GM21529 (cell line): ENCODE results near the gene NOS1AP.

Experiments
- ATAC-seq: cut with Tn5 transposase; IDR thresholded peaks from one replicate; pipeline ENCODE4 v1.9.1; 2021; ENCODE audit not compliant: unreplicated experiment

Gene NOS1AP

DNA sequence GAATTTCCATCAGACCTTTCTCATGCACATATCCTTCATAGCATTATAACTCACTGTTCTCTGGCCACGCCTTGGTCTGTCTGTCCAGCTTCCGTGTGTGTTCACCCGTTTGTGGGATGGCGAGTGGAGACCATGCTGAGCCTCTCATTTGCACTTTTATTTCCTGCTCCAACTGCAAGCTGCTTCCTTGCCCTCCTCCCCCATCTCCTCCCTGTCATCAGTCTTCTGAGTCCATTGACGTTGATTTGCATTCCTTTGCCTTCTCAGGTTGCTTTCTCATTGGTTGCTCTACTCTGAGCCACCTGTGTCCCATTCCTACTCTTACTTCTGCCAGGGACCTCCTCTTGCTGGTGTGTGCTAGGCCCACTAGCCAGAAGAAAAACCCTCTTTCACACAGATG, 146.4 kb downstream of the NOS1AP start:
- ATAC-seq, result no peak

DNA sequence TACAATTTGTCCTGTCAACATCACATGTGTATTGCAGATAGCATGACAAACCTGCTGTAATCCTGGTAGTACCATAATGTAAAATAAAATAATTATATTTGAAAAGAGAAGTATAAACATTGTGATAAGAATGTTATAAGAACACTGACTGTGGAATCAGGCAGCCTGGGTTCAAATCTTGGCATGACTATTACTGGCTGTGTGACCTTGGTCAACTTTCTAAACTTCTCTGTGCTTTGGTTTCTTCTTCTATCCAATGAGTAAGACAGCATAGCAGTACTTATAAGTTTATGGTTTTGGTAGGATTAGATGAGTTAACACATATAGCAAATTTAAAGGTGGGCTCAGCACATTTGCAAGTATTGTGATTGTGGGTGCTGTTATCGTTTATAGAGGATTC, 147.1 kb downstream of the NOS1AP start:
- no peak for ATAC-seq

DNA sequence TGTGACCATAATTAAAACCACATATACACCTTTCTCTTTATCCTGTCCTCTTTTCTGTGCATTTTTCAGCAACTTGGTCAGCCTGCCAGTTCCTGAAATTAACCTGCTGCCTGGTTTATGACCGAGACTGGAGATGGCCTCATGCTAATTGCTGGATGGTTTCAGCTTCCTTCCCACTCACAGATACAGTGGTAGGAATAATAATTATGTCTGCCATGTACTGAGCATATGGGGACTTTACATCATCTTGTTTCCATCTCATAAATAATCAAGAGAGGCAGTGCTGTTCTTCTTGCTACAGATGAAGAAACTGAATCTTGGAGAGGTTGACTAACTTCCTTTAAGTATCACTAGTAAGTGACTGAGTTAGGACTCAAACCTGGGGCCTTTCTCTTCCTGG, 148.2 kb downstream of the NOS1AP start:
- no peak for ATAC-seq

DNA sequence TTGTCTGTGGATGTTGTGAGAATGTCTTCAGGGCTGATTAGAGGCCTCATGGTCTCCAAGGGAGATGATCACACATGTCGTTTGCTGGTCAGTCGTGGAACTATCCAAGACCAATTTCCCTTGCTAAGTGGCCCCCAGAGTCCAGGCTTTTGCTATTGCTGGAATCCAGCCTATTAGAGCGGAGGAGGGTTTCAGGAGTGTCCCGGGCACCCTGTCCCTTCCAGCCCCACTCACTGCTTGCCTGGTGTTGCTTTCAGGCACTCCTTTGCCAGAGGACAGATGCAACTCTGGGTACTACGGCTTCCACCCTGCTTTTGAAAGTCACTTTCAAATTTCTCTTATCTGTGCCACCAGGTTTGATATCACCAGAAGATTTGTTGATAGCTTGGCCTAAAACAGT, 149.1 kb downstream of the NOS1AP start:
- ATAC-seq, result no peak

DNA sequence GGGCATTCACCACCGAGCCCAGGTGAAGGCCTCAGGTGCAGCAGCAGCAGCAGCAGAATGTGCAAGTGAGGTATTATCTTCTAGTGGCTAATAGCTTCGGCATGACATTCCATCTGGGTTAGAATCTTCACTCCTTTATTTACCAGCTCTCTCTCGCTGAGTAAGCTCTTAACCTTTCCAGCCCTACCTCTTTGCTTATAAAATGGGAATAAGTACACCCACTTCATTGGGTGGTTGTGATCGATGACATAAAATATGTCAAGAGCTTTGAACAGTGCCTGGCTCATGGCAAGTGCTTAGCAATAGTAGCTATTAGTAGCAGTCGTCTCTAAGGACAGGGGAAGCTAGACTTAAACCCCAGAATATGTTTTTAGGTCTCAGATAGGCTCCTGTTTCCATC, 149.5 kb downstream of the NOS1AP start:
- no peak for ATAC-seq

DNA sequence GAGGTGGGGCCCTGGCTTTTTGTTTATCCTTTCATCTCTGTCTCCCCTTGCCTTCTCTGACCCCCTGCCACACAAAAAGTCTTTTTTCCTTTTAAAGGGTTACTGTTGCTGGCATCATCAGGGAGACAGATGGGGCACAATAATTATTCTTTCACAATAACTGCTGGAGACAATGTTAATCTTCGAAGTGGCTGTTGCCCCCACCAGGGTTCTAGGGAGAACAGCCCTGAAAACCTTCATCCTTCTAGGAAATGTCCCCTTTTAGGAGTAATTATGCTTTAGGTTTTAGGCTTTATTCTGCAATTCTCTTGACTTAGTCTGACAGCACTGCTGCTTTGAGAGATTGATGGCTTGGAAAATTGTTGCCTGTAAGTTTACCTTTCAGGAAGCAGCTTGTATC, 150.0 kb downstream of the NOS1AP start:
- no peak for ATAC-seq

DNA sequence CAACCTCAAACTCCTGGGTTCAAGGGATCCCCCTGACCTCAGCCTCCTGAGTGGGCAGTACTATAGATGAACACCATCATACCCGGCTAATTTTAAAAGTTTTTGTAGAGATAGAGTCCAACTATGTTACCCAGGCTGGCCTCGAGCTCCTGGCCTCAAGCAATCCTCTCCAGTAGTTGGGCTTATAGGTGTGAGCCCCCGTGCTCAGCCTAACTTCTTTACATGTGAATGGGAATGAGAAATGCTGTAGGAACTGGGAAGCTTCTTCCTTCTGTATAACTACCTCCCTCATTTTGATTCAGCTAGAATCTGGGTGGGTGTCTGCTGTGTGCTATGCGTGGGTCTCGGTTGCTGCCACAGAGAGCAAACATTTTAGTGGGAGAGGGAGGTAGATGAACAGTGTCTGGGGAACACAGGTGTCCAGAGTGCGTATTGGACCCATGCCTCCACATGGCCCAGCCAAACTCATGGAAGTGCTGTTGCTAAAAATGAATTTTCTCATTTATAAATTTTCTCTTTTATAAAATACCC, 150.6 kb downstream of the NOS1AP start:
- no peak for ATAC-seq

DNA sequence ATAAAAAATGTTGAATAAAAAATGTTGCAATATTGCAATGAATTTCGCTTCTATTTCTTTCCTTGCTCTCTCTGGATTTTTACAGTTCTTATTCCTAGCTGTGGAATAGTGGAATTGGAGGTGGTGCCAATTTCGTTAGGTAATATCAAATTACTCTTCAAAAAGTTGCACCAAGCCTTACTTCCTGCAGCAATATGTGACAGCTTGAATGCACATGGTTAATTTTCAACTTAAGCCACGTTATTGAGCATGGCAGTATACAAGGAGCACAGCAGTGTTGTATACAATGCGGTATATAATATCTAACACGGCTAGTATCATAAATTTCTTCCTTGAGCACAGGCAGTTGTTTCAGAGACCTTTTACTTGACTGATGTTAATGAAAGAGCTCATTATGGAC, 152.5 kb downstream of the NOS1AP start:
- ATAC-seq, result no peak

DNA sequence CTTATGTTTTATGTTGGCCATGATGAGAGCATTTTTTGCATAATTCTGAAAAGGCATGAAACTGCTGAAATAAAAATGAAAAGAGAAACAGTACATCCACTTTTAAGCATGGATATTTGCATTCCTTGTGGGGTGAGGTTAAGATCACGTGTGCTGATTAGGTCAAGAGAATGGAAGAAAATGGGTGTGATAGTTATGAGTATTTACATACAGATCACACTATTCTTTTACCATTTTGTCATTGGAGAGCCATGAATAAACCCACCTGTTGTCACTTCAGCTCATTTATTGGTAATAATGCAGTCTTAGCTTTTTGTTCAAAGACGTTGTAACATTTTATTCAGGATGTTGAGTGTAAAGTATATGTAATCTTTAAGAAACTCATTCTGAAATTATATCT, 153.2 kb downstream of the NOS1AP start:
- ATAC-seq, result no peak

DNA sequence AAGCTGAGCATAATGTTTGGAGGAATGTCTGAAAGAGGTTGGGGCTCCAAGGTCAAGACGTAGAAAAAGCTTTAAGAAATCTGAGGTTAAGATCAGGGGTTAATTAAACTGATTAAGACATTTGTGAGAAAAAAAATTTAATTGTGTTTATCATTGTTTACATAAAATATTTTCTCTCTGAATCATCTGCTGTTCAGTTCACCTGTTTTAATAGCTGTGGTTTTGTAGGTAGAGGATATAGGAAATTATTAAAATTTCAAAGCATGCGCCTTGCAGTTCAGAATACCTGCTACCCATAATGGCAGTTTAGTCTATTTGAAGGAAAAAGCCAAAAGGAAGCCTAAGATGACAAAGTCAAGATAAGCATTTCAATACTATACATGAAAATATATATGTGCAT, 154.0 kb downstream of the NOS1AP start:
- ATAC-seq, result no peak

DNA sequence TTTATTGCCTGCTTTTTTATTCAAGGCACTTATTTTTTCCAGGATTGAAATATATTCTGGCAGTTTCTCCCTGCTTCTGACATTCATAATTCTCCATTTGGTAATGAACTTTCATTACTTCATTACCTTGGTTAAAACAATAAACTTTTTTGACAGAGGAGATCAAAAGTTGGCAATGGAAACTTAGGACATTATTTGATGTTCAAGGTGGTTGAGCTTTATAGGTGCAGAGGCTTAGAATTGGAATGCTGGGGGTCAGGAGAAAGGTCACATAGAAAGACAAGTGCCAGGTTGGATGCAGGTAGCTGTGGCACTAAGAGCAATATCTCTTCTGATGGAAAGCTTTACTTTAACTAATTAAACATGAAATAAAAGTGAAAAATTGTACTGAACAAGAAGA, 154.8 kb downstream of the NOS1AP start:
- ATAC-seq, result no peak

DNA sequence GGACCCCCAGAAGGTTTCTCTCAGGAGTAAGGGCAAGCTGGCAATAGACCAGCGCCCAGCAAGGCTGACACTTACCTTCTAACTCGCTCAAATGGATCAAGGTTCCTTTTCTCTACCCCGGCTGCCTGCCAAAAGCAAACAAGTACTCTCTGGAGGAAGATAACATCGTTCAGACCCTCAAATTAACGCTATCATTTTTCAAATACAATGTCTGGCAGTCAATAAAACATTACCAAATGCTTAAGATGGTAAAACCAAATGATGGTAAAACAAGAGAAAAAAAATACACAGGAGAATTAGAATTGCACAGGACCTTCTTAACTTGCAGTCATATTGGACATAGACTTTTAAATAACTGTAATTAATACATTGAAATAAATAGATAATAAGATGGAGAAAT, 159.1 kb downstream of the NOS1AP start:
- no peak for ATAC-seq

DNA sequence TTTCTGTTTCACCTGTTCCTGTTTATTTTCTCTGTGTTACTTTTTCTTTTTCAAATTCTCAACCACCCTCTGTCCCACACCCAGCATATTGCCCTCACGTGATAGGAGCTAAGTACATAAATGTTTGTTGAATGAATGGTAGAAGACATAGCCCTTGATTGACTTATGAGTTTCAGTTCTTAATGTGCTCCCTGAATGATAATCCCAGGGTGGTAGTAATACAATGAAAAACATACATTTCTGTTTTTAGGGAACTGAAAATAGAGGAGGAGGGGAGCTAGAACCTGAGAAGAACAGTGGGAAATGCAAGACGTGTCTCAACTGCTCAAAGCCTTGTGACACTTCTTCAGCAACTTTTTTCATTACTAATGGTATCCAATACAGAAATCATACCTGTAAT, 160.1 kb downstream of the NOS1AP start:
- ATAC-seq, result no peak

DNA sequence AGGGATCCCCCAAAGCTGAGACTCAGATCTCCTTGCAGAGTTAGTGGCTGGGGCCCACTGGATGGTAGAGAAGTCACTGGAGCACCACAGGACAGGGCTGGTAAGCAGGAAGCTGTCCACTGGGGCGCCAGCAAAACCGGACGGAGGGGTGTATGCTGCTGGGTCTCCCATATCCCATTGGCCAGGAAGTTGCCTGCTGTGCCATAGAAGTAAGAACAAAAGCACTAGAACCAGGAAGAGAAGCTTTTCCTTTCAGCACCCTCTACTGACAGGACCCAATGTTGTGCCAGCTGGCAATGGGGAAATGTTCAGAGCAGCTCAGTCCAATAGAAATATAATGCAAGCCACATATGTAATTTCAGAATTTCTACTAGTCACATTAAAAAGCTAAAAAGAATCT, 160.6 kb downstream of the NOS1AP start:
- ATAC-seq, result no peak

DNA sequence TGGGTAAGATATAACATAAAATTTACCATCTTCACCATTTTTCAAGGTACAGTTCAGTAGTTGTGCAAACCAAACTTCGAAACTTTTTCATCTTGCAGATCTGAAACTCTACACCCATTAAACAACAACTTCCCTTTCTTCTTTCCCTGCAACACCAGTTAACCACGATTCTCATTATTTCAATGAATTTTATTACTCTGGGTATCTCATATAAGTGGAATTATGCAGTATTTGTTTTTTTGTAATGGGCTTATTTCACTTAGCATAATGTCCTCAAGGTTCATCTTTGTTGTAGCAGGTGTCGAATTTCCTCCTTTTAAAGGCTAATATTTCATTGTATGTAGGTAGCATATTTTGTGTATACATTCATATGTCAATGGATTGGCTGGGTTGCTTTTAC, 161.0 kb downstream of the NOS1AP start:
- ATAC-seq, result no peak

DNA sequence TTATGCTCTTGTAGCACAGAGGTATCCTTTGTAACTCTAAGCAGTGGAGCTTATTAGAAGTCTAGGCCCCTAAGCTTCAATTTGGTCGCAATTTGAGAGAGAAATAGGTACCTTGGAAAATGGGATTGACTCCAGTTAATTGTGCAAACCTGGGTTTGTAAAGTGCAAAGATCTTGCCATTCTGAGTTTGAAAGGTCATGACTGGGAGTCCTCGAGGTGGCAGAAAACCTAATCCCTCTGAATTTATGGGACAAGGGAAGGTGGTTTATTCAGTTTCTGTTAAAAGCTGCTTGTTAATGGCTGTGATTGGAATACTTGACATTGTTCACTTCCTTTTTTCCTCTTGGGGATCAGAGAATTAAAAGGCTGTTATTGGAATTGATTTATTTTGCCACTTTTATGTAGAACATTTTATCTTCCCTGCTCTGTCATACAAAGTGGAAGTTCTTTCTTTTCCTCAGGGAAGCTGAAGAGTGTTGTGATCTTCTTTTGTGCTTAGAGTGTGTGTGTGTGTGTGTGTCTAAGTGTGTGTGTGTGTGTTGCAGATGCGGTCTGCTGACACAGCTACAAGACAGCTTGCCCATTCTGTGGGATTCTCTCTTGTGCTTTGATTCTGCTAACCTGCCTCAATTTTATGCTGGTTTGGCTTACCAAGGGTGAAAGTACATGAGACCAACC, 162.7 kb downstream of the NOS1AP start:
- ATAC-seq, result no peak

DNA sequence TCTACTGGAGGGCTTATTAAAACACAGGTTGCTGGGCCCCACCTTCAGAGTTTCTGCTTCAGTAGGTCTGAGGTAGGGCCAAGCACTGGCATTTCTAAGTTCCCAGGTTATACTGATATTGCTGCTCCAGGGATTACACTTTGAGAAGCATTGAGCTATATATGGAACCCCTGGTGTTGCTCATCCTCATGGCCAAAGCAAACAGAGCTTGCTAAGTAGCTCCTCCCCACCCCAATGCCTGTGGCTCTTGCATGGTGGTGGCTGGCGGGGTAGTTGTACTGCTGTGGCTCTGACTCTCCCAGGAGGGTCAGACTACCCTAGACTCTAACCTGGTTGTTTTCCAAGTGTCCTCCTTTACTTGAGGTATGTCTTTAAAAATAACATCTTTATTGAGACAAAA, 163.6 kb downstream of the NOS1AP start:
- ATAC-seq, result no peak

DNA sequence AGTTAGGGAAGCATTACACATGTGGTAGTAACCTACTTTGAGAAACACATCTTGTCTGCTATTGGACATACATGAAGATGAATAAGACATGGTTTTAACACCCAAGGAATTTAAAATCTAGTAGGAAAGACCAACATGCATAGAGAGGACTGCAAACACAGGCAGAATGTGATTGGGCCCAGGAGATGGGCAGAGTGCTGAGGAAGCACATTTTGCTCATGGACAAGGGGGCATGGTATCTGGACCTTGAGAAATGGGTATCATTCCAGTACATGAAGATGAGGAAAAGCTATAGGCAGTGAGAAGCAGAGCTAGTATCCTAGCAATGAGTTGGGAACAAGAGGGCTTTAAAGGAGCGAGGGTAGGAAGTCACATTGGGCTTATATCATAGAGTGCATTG, 164.4 kb downstream of the NOS1AP start:
- no peak for ATAC-seq

DNA sequence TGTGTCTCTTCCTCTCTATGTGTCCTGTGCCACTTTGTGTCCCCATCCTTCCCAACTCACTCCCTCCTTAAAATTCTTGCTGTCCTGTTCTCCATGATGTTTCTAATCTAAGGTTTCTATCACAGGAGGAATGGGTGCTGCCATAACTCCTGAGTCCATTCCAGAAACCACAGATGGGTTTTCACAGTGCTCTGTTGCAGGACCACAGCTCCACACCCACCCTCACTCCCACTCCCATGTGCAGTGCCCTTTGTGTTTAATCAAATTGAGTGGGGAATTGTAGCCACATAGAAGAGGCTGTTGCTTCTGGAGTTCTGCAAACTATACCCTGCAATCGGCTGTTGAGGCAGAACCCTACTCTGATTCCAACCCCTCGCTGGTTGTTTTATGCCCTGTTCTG, 165.1 kb downstream of the NOS1AP start:
- ATAC-seq, result no peak

DNA sequence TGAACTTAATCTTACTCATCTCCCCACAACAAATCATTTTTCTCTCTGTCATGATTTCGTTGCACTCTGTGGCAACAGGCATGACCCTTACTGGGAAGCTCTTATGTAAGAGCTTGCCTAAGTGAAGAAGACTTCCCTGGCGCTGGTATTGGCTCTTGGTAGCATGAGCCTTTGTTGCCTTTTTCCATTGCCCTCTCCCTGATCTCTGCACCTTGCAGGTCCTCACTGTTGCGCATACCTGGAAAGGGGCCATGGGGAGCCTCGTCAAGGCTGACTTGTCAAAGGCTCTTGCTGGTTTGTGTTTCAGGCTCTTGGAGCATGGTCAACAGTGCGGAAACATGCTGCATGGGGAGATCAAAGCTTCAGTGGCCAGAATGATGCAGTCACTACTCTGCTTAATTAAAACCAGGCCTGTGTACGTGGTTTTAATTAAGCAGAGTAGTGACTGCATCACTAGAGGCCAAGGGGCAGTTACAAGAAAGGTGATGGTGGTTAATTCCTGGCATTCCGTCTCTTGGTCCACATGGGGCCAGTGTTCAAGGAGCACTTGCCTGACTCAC, 165.8 kb downstream of the NOS1AP start:
- no peak for ATAC-seq

DNA sequence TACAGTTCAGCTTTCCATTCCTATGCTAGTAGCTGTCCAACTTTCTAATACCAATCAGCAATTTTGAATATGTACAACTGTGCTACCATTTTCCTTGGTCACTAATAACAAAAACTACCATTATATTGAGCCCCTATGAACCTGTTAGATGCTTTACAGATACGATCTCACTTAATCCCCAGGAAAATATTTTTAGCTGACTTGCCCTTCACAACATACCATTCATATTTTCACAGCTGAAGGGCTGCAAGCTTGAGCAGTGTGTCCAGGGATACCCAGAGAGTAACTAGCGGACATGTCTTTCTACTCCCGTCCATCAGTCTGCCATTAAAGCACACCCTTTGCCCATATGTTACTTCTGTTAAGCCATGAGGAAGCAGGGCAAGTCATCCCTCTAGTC, 166.7 kb downstream of the NOS1AP start:
- ATAC-seq, result no peak

DNA sequence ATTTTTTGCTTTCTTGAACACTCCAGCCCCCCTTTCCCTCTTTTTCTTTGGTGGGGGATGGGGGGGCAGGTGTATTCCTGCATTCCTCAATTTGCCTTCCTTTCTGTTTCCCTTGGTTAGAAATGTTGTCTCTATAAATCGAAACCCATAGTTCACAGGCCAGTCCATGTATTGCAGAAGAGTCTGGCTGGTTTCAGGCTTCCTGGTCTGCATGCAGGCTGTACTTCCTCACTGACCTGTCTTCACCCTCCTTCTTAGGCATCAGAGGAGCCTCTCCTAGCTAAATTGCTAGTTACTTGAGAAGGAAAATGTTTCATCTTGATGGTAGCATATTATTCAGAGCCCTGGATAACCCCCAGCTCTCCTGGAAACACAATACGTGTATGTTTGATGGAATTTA, 167.1 kb downstream of the NOS1AP start:
- no peak for ATAC-seq

DNA sequence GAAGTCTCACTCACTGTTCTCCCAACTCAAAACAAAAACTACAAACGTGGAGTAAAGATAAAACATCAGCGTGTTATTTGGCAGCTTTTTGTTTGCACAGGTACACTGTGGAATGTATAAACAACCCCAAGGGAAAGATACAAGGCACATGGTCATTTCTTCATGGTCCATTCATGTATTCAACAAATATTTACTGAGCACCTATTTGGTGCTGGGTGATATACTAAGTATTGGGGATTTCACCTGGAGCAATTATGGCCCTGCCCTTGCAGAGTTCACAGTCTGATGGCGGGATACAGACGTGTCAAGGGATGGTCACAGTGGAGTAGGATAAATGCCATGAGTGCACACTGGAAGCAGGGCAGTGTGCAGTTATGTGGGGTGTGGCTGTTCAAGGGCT, 171.1 kb downstream of the NOS1AP start:
- ATAC-seq, result no peak
